Liver (tissue), 9 donors: Measurements from ENCODE around the gene GRK1. TPM values are rescaled to one million over a fixed set of nuclear protein-coding genes. Genes with fewer than 3 reads are reported as not detected.

ENCODE experiments used
- DNase-seq: peaks from one replicate; pipeline ENCODE4 v3.0.0-alpha.2; 2017; ENCODE audit warnings: low spot score
- H3K27ac ChIP-seq, 2 donors: one replicate each; pipeline ENCODE4 v1.7.0; 2013; ENCODE audit warnings: inconsistent platforms in 2 of 2, low read length in 2 of 2, control low read depth in 1 of 2, low read depth in 1 of 2, mild to moderate bottlenecking in 1 of 2
- H3K27me3 ChIP-seq, 4 donors: one replicate each; pipeline versions ENCODE4 v1.6.1 to v1.7.0; 2013; ENCODE audit warnings: low read length in 3 of 4, inconsistent platforms in 1 of 4, mild to moderate bottlenecking in 1 of 4, moderate library complexity in 1 of 4; ENCODE audit not compliant: control insufficient read depth in 4 of 4, insufficient read depth in 4 of 4
- H3K36me3 ChIP-seq, 4 donors: one replicate each; pipeline versions ENCODE4 v1.6.1 to v1.7.0; 2013; ENCODE audit warnings: low read length in 3 of 4, mild to moderate bottlenecking in 3 of 4, low read depth in 1 of 4, moderate library complexity in 1 of 4; ENCODE audit not compliant: control insufficient read depth in 4 of 4, insufficient read depth in 3 of 4
- H3K4me1 ChIP-seq, 4 donors: one replicate each; pipeline versions ENCODE4 v1.6.1 to v1.7.0; 2013; ENCODE audit warnings: low read length in 3 of 4, mild to moderate bottlenecking in 3 of 4, moderate library complexity in 1 of 4; ENCODE audit not compliant: control insufficient read depth in 4 of 4, insufficient read depth in 4 of 4
- H3K4me3 ChIP-seq, 3 donors: one replicate each; pipeline versions ENCODE4 v1.6.1 to v1.7.0; 2013; ENCODE audit warnings: low read length in 3 of 3, control low read depth in 1 of 3, low read depth in 1 of 3, mild to moderate bottlenecking in 1 of 3
- H3K9ac ChIP-seq, 2 donors: one replicate each; pipeline ENCODE4 v1.7.0; 2013; ENCODE audit warnings: low read length in 2 of 2, mild to moderate bottlenecking in 2 of 2, moderate library complexity in 2 of 2, control low read depth in 1 of 2, low read depth in 1 of 2
- H3K9me3 ChIP-seq, 4 donors: one replicate each; pipeline versions ENCODE4 v1.6.1 to v1.7.0; 2013; ENCODE audit warnings: low read length in 3 of 4; ENCODE audit not compliant: control insufficient read depth in 4 of 4
- FOXA1 ChIP-seq: IDR thresholded peaks from 2 replicates; pipeline ENCODE4 v1.6.1; 2016; ENCODE audit warnings: antibody characterized with exemption
- FOXA2 ChIP-seq: IDR thresholded peaks from 2 replicates; pipeline ENCODE4 v1.6.1; 2016; ENCODE audit warnings: antibody characterized with exemption
- GABPA ChIP-seq, 2 donors: IDR thresholded peaks in 1 of 2; conservative IDR thresholded peaks in 1 of 2; 2 replicates each; pipeline ENCODE4 v1.6.1; 2016; ENCODE audit warnings: antibody characterized with exemption in 2 of 2, mild to moderate bottlenecking in 1 of 2, moderate library complexity in 1 of 2
- HNF4G ChIP-seq: IDR thresholded peaks from 2 replicates; pipeline ENCODE4 v1.6.1; 2016; ENCODE audit warnings: antibody characterized with exemption
- JUND ChIP-seq, 2 donors: IDR thresholded peaks; 2 replicates each; pipeline ENCODE4 v1.6.1; 2016; ENCODE audit warnings: antibody characterized with exemption in 2 of 2
- RXRA ChIP-seq, 2 donors: IDR thresholded peaks; 2 replicates each; pipeline ENCODE4 v1.6.1; 2017 to 2018; ENCODE audit warnings: antibody characterized with exemption in 2 of 2, mild to moderate bottlenecking in 1 of 2
- SP1 ChIP-seq: IDR thresholded peaks from 2 replicates; pipeline ENCODE4 v1.6.1; 2018; ENCODE audit warnings: antibody characterized with exemption, mild to moderate bottlenecking
- YY1 ChIP-seq: IDR thresholded peaks from 2 replicates; pipeline ENCODE4 v1.6.1; 2016; ENCODE audit warnings: antibody characterized with exemption, mild to moderate bottlenecking
- WGBS: extraction: QIAGEN DNeasy Blood & Tissue Kit; methylation state at CpG from one replicate; pipeline ENCODE4 v1.1.7; 2013; 5-methylcytosine and 5-hydroxymethylcytosine counted together
- polyA plus RNA-seq, 2 donors: library from polyadenylated mRNA; stranded (reverse) in 1 of 2; unstranded in 1 of 2; fragments of 200-250 nt in 1 of 2; fragments of >200 nt in 1 of 2; fragmentation: Nextera tagmentation in 1 of 2; extraction: Ambion mirVana in 1 of 2; gene quantifications; one replicate each; pipeline versions ENCODE4 v1.2.1 to v1.2.3, GENCODE V29; 2013 to 2015
- total RNA-seq, 2 donors: library from RNA; depleted of rRNA; stranded (reverse); fragments of >200 nt; gene quantifications; one replicate each; pipeline ENCODE4 v1.2.3, GENCODE V29; 2014
- TF ChIP-seq, protein P1 (sequence below): IDR thresholded peaks from 2 replicates; pipeline ENCODE4 v1.6.1; 2016; ENCODE audit warnings: antibody characterized with exemption
- TF ChIP-seq, protein P2 (sequence below): IDR thresholded peaks from 2 replicates; pipeline ENCODE4 v1.6.1; 2016; ENCODE audit warnings: antibody characterized with exemption
- TF ChIP-seq, protein P3 (sequence below): IDR thresholded peaks from 2 replicates; pipeline ENCODE4 v1.6.1; 2016; ENCODE audit warnings: antibody characterized with exemption
- TF ChIP-seq, protein P4 (sequence below): fragments of 150-350 bp; IDR thresholded peaks from 2 replicates; pipeline ENCODE4 v1.5.1; 2017; ENCODE audit warnings: improper control_type of control experiment, low read depth, low read length; ENCODE audit not compliant: missing input control
- donor health status: healthy.
- donor health status: healthy.
- donor health status: healthy.
- donor health status: healthy.
- donor health status: healthy.

Gene GRK1
- total and polyA plus RNA-seq, 4 donors: 0.05 TPM; not detected in 3

DNA sequence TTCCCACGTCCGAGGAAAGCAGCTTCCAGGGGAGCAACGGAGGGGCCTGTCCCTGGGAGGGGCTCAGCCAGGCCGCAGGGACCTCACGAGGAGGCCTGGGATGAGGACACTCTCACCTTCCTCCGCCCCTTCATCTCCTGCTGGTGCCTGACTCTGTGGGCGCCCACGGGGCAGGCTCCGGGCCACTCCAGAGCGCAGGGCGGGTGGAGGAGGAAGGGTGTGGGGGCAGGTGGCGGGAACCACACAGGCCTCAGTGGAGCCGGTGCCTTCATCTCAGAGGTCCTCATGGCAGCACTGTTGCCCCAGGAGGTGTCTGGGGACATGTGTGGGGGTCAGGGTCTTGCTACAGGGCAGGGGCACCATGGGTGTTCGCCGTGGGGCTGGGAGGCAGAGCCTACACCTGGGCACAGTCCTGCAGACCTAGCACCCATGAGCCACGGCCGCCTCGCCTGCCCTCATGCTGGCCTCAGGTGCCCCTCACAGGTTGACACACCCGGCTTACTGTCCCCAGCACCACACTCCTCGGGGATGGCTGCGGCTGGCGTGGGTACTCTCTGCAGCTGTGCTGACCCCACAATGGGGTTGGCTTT is 81.9 kb downstream of the GRK1 start:
- Histone ChIP-seq H3K9ac (no peak overlapping the region), H3K4me3 (no peak overlapping the region), H3K4me1 (no peaks in the 10 kb centered on the region), H3K9me3 (no peaks in the 10 kb centered on the region), H3K27me3 (no peaks in the 10 kb centered on the region), H3K36me3 (no peaks in the 10 kb centered on the region), H3K27ac (no peak overlapping the region)
- TF ChIP-seq, protein P1, sequence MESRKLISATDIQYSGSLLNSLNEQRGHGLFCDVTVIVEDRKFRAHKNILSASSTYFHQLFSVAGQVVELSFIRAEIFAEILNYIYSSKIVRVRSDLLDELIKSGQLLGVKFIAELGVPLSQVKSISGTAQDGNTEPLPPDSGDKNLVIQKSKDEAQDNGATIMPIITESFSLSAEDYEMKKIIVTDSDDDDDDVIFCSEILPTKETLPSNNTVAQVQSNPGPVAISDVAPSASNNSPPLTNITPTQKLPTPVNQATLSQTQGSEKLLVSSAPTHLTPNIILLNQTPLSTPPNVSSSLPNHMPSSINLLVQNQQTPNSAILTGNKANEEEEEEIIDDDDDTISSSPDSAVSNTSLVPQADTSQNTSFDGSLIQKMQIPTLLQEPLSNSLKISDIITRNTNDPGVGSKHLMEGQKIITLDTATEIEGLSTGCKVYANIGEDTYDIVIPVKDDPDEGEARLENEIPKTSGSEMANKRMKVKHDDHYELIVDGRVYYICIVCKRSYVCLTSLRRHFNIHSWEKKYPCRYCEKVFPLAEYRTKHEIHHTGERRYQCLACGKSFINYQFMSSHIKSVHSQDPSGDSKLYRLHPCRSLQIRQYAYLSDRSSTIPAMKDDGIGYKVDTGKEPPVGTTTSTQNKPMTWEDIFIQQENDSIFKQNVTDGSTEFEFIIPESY: no peak
- TF ChIP-seq RXRA (IDR thresholded peaks at IDR 0.05) (no peak), FOXA1 (no peak)
- TF ChIP-seq, protein P2, sequence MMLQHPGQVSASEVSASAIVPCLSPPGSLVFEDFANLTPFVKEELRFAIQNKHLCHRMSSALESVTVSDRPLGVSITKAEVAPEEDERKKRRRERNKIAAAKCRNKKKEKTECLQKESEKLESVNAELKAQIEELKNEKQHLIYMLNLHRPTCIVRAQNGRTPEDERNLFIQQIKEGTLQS: no peak
- TF ChIP-seq, protein P3, sequence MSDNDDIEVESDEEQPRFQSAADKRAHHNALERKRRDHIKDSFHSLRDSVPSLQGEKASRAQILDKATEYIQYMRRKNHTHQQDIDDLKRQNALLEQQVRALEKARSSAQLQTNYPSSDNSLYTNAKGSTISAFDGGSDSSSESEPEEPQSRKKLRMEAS: no peak
- DNase-seq: no peak
- 92% methylated on average over 22 of the region's 22 CpGs for WGBS

DNA sequence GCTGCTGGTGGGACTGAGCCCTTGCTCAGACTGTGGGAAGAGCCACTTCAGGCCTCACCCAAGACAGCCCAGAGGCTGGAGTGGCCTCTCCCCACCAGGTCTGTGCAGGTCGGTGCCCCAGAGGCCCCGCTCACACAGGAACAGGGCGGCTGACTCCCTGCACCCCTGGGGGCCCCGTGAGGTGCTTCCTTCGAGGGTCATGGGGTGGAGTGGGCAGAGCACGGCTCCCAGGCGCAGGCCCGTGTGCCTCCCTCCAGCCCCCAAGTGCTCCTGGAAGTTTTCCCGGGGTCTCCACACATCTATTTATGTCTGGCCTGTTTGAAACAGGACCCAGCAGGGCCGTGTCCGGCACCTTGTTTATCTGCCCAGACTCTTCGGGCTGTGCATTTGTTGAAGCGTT is 82.5 kb downstream of the GRK1 start:
- H3K4me3 ChIP-seq: no peak overlapping the region
- no peaks in the 10 kb centered on the region for H3K36me3 ChIP-seq
- 90% methylated on average over 13 of the region's 13 CpGs for WGBS
- no peaks in the 10 kb centered on the region for H3K9me3 ChIP-seq
- DNase-seq: no peak
- TF ChIP-seq, protein P1: no peak
- TF ChIP-seq, protein P3: no peak
- TF ChIP-seq, protein P4, sequence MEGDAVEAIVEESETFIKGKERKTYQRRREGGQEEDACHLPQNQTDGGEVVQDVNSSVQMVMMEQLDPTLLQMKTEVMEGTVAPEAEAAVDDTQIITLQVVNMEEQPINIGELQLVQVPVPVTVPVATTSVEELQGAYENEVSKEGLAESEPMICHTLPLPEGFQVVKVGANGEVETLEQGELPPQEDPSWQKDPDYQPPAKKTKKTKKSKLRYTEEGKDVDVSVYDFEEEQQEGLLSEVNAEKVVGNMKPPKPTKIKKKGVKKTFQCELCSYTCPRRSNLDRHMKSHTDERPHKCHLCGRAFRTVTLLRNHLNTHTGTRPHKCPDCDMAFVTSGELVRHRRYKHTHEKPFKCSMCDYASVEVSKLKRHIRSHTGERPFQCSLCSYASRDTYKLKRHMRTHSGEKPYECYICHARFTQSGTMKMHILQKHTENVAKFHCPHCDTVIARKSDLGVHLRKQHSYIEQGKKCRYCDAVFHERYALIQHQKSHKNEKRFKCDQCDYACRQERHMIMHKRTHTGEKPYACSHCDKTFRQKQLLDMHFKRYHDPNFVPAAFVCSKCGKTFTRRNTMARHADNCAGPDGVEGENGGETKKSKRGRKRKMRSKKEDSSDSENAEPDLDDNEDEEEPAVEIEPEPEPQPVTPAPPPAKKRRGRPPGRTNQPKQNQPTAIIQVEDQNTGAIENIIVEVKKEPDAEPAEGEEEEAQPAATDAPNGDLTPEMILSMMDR: no peak
- no peak for TF ChIP-seq SP1
- no peak for TF ChIP-seq YY1
- no peak for TF ChIP-seq FOXA2
- TF ChIP-seq HNF4G: no peak
- TF ChIP-seq JUND (IDR thresholded peaks at IDR 0.05): no peak
- H3K4me1 ChIP-seq: no peaks in the 10 kb centered on the region
- H3K27ac ChIP-seq: no peak overlapping the region
- no peaks in the 10 kb centered on the region for H3K27me3 ChIP-seq
- H3K9ac ChIP-seq: no peak overlapping the region

DNA sequence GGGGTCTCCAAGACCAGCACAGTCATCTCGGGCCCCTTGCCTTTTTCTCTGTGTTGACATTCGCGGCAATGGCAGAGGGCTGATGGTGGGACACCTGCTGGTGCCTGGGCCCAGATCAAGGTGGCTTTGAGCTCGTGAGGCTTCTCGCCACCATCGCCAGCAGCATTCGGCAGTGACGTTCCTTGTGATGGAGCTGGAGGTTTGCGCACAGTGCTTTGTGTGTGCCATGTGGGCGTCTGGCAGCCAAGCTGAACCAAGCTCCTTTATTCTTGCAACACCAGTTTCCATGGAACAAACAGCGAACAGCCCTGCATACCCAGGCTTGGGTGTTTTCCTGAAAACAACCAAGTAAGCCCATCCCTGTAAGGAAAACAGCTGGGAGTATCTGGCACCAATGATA is 82.9 kb downstream of the GRK1 start:
- H3K4me1 ChIP-seq: no peaks in the 10 kb centered on the region
- DNase-seq: no peak
- no peak overlapping the region for H3K9ac ChIP-seq
- H3K4me3 ChIP-seq: no peak overlapping the region
- H3K9me3 ChIP-seq: no peaks in the 10 kb centered on the region
- H3K36me3 ChIP-seq: no peaks in the 10 kb centered on the region
- no peaks in the 10 kb centered on the region for H3K27me3 ChIP-seq
- no peak overlapping the region for H3K27ac ChIP-seq
- WGBS: 90% methylated on average over 11 of the region's 11 CpGs
- no peak for TF ChIP-seq GABPA (IDR thresholded peaks at IDR 0.05 in 1 of 2, conservative IDR thresholded peaks at IDR 0.05 in 1 of 2)
- TF ChIP-seq YY1: no peak
- TF ChIP-seq JUND (IDR thresholded peaks at IDR 0.05): no peak
- no peak for TF ChIP-seq SP1
- no peak for TF ChIP-seq FOXA2
- no peak for TF ChIP-seq HNF4G
